ENCODE data around the gene MVB12A. TPM values are rescaled to one million over a fixed set of nuclear protein-coding genes. Genes with fewer than 3 reads are reported as not detected.

MVB12A gene
- polyA plus RNA-seq, 2 donors = 64.2 to 66.8 TPM

- Histone ChIP-seq H3K27me3 (ENCODE audit: control insufficient read depth in 1 of 2, insufficient read depth in 2 of 2, low read length in 2 of 2) (peaks cover 0 to 3% of the 10 kb centered on the region in 2 donors), H3K36me3 (ENCODE audit: control insufficient read depth in 2 of 2, insufficient read depth in 2 of 2, low read length in 1 of 2) (no peaks in the 10 kb centered on the region), H3K9me3 (ENCODE audit: control insufficient read depth in 2 of 2, insufficient read depth in 1 of 2, low read depth in 1 of 2, low read length in 1 of 2) (no peaks in the 10 kb centered on the region), H3K27ac (ENCODE audit: low read depth in 2 of 2, low read length in 1 of 2) (peak overlapping the region in 1 of 2 donors; percentile 17), H3K4me3 (ENCODE audit: low read depth in 1 of 2, low read length in 2 of 2) (peak overlapping the region; percentile 40), H3K4me1 (ENCODE audit: control insufficient read depth in 2 of 2, insufficient read depth in 2 of 2, low read length in 1 of 2) (peaks cover 3 to 10% of the 10 kb centered on the region in 2 donors)
- WGBS, 2 donors = 1% methylated on average over 42 to 50 of the region's 50 CpGs
These were observed 29.0 kb upstream of the MVB12A start for GRCh38 chr19:17390665-17391370.

GRCh38 chr19:17391371-17392151 is 28.3 kb upstream of the MVB12A start:
- no peaks in the 10 kb centered on the region for H3K9me3 ChIP-seq (ENCODE audit: control insufficient read depth in 2 of 2, insufficient read depth in 1 of 2, low read depth in 1 of 2, low read length in 1 of 2)
- H3K4me1 ChIP-seq (ENCODE audit: control insufficient read depth in 2 of 2, insufficient read depth in 2 of 2, low read length in 1 of 2) = peaks cover 3 to 10% of the 10 kb centered on the region in 2 donors
- H3K27me3 ChIP-seq (ENCODE audit: control insufficient read depth in 1 of 2, insufficient read depth in 2 of 2, low read length in 2 of 2) = peaks cover 0 to 3% of the 10 kb centered on the region in 2 donors
- H3K36me3 ChIP-seq (ENCODE audit: control insufficient read depth in 2 of 2, insufficient read depth in 2 of 2, low read length in 1 of 2) = no peaks in the 10 kb centered on the region
- no peak overlapping the region for H3K27ac ChIP-seq (ENCODE audit: low read depth in 2 of 2, low read length in 1 of 2)
- H3K4me3 ChIP-seq (ENCODE audit: low read depth in 1 of 2, low read length in 2 of 2) = peak overlapping the region; percentile 4 to 40
- WGBS, 2 donors = 9 to 11% methylated on average over 26 of the region's 26 CpGs

- H3K9me3 ChIP-seq (ENCODE audit: control insufficient read depth in 2 of 2, insufficient read depth in 1 of 2, low read depth in 1 of 2, low read length in 1 of 2) = no peaks in the 10 kb centered on the region
- H3K27ac ChIP-seq (ENCODE audit: low read depth in 2 of 2, low read length in 1 of 2) = no peak overlapping the region
- H3K4me1 ChIP-seq (ENCODE audit: control insufficient read depth in 2 of 2, insufficient read depth in 2 of 2, low read length in 1 of 2) = peaks cover 3 to 10% of the 10 kb centered on the region in 2 donors
- no peaks in the 10 kb centered on the region for H3K36me3 ChIP-seq (ENCODE audit: control insufficient read depth in 2 of 2, insufficient read depth in 2 of 2, low read length in 1 of 2)
- peaks cover 0 to 3% of the 10 kb centered on the region in 2 donors for H3K27me3 ChIP-seq (ENCODE audit: control insufficient read depth in 1 of 2, insufficient read depth in 2 of 2, low read length in 2 of 2)
- H3K4me3 ChIP-seq (ENCODE audit: low read depth in 1 of 2, low read length in 2 of 2) = no peak overlapping the region
- 34 to 54% methylated on average over 2 of the region's 2 CpGs for WGBS, 2 donors
These were observed 26.8 kb upstream of the MVB12A start for GRCh38 chr19:17393002-17393401.

DNA sequence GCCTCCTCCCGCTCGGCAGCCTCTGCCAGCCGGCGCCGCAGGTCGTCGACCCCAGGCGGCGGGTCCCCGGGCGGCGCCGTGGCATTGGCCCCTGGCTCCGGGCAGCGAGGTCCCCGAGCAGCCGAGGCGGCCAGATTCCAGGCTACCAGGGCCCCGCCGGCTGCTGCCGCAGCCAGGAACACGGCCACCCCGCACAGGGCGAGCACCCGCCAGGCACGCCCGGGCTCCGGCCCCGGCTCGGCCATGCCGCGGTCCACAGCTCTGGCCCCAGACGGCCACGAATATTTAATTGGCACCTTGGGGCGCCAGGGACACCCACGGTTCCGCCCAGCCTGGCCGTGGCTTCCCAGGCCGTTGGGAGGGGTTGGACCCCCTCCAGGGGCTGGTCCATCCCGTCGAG is 25.9 kb upstream of the MVB12A start, which contains the start of gene CCDC194:
TSS of gene CCDC194 (minus strand) at position 283 of the 400 bp plus-strand sequence. CDS start at position 245, 38 bp downstream.
- Histone ChIP-seq H3K9me3 (ENCODE audit: control insufficient read depth in 2 of 2, insufficient read depth in 1 of 2, low read depth in 1 of 2, low read length in 1 of 2) (no peaks in the 10 kb centered on the region), H3K27ac (ENCODE audit: low read depth in 2 of 2, low read length in 1 of 2) (no peak within 1 kb of the TSS), H3K4me1 (ENCODE audit: control insufficient read depth in 2 of 2, insufficient read depth in 2 of 2, low read length in 1 of 2) (peaks cover 3 to 10% of the 10 kb centered on the region in 2 donors), H3K36me3 (ENCODE audit: control insufficient read depth in 2 of 2, insufficient read depth in 2 of 2, low read length in 1 of 2) (no peaks in the 10 kb centered on the region), H3K27me3 (ENCODE audit: control insufficient read depth in 1 of 2, insufficient read depth in 2 of 2, low read length in 2 of 2) (peaks cover 0 to 3% of the 10 kb centered on the region in 2 donors), H3K4me3 (ENCODE audit: low read depth in 1 of 2, low read length in 2 of 2) (no peak within 1 kb of the TSS)
- 24 to 32% methylated on average over 37 to 41 of the region's 41 CpGs for WGBS, 2 donors

GRCh38 chr19:17394891-17395415 is 24.9 kb upstream of the MVB12A start:
- H3K27me3 ChIP-seq (ENCODE audit: control insufficient read depth in 1 of 2, insufficient read depth in 2 of 2, low read length in 2 of 2) = peaks cover 0 to 3% of the 10 kb centered on the region in 2 donors
- no peak overlapping the region for H3K27ac ChIP-seq (ENCODE audit: low read depth in 2 of 2, low read length in 1 of 2)
- peaks cover 3 to 10% of the 10 kb centered on the region in 2 donors for H3K4me1 ChIP-seq (ENCODE audit: control insufficient read depth in 2 of 2, insufficient read depth in 2 of 2, low read length in 1 of 2)
- WGBS, 2 donors = 20 to 24% methylated on average over 17 to 19 of the region's 19 CpGs
- no peak overlapping the region for H3K4me3 ChIP-seq (ENCODE audit: low read depth in 1 of 2, low read length in 2 of 2)
- no peaks in the 10 kb centered on the region for H3K9me3 ChIP-seq (ENCODE audit: control insufficient read depth in 2 of 2, insufficient read depth in 1 of 2, low read depth in 1 of 2, low read length in 1 of 2)
- H3K36me3 ChIP-seq (ENCODE audit: control insufficient read depth in 2 of 2, insufficient read depth in 2 of 2, low read length in 1 of 2) = no peaks in the 10 kb centered on the region

DNA sequence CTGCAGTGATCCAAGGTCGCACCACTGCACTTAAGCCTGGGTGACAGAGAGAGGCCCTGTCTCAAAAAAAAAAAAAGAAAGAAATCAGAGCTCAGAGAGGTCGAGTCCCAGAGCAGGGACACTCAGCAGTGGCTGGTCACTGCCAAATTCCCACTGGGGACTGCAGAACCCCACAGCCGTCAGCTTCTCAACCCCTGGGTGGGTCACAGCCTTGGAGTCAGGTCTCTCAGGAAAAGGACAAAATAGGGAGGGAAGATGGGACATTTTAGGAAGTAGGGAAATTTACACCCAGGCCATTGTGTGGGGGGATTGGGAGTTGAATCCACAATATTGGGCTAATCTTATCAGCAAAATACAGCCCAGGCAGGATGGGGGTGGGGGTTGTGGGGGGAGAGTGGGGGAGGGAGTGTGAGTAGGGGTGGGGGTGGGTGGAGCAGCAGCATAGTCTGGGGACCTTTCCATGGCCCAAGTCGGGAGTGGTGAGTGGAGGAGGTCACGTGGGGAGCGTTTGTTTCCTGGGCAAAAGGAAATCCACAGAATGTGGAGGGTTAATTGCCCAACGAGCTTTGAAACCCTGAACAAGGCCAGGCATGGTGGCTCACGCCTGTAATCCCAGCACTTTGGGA is 20.8 kb upstream of the MVB12A start:
- Histone ChIP-seq H3K36me3 (ENCODE audit: control insufficient read depth in 2 of 2, insufficient read depth in 2 of 2, low read length in 1 of 2) (no peaks in the 10 kb centered on the region), H3K4me1 (ENCODE audit: control insufficient read depth in 2 of 2, insufficient read depth in 2 of 2, low read length in 1 of 2) (peaks cover 0 to 5% of the 10 kb centered on the region in 2 donors), H3K4me3 (ENCODE audit: low read depth in 1 of 2, low read length in 2 of 2) (no peak overlapping the region), H3K27me3 (ENCODE audit: control insufficient read depth in 1 of 2, insufficient read depth in 2 of 2, low read length in 2 of 2) (peaks cover 0 to 2% of the 10 kb centered on the region in 2 donors), H3K9me3 (ENCODE audit: control insufficient read depth in 2 of 2, insufficient read depth in 1 of 2, low read depth in 1 of 2, low read length in 1 of 2) (no peaks in the 10 kb centered on the region), H3K27ac (ENCODE audit: low read depth in 2 of 2, low read length in 1 of 2) (no peak overlapping the region)
- 60 to 71% methylated on average over 8 of the region's 8 CpGs for WGBS, 2 donors

GRCh38 chr19:17401628-17402027 is 18.2 kb upstream of the MVB12A start:
- no peak overlapping the region for H3K4me3 ChIP-seq (ENCODE audit: low read depth in 1 of 2, low read length in 2 of 2)
- H3K27me3 ChIP-seq (ENCODE audit: control insufficient read depth in 1 of 2, insufficient read depth in 2 of 2, low read length in 2 of 2) = no peaks in the 10 kb centered on the region
- H3K36me3 ChIP-seq (ENCODE audit: control insufficient read depth in 2 of 2, insufficient read depth in 2 of 2, low read length in 1 of 2) = no peaks in the 10 kb centered on the region
- H3K4me1 ChIP-seq (ENCODE audit: control insufficient read depth in 2 of 2, insufficient read depth in 2 of 2, low read length in 1 of 2) = peaks cover 4 to 7% of the 10 kb centered on the region in 2 donors
- no peak overlapping the region for H3K27ac ChIP-seq (ENCODE audit: low read depth in 2 of 2, low read length in 1 of 2)
- WGBS, 2 donors = 79 to 88% methylated on average over 6 of the region's 6 CpGs
- no peaks in the 10 kb centered on the region for H3K9me3 ChIP-seq (ENCODE audit: control insufficient read depth in 2 of 2, insufficient read depth in 1 of 2, low read depth in 1 of 2, low read length in 1 of 2)

GRCh38 chr19:17402982-17403855 is 16.6 kb upstream of the MVB12A start:
- no peaks in the 10 kb centered on the region for H3K27me3 ChIP-seq (ENCODE audit: control insufficient read depth in 1 of 2, insufficient read depth in 2 of 2, low read length in 2 of 2)
- no peak overlapping the region for H3K27ac ChIP-seq (ENCODE audit: low read depth in 2 of 2, low read length in 1 of 2)
- H3K4me1 ChIP-seq (ENCODE audit: control insufficient read depth in 2 of 2, insufficient read depth in 2 of 2, low read length in 1 of 2) = peaks cover 4 to 7% of the 10 kb centered on the region in 2 donors
- H3K36me3 ChIP-seq (ENCODE audit: control insufficient read depth in 2 of 2, insufficient read depth in 2 of 2, low read length in 1 of 2) = no peaks in the 10 kb centered on the region
- H3K4me3 ChIP-seq (ENCODE audit: low read depth in 1 of 2, low read length in 2 of 2) = no peak overlapping the region
- WGBS, 2 donors = 59 to 61% methylated on average over 26 to 35 of the region's 36 CpGs
- H3K9me3 ChIP-seq (ENCODE audit: control insufficient read depth in 2 of 2, insufficient read depth in 1 of 2, low read depth in 1 of 2, low read length in 1 of 2) = no peaks in the 10 kb centered on the region
